MM.1S (cell line): ENCODE results near the gene NTSR1.

Experiments
- EZH2 ChIP-seq: fragments of 300-600 bp; sonication (generic); optimal IDR thresholded peaks from 2 replicates; pipeline ENCODE3; 2017; ENCODE audit warnings: low read depth, mild to moderate bottlenecking, antibody characterized with exemption, low read length, mixed read lengths
- TF ChIP-seq, protein P1 (sequence below): fragments of 300-600 bp; sonication (generic); IDR thresholded peaks from 2 replicates; pipeline ENCODE4 v1.5.1; 2016; ENCODE audit warnings: antibody characterized with exemption, low read length, mixed read lengths

DNA sequence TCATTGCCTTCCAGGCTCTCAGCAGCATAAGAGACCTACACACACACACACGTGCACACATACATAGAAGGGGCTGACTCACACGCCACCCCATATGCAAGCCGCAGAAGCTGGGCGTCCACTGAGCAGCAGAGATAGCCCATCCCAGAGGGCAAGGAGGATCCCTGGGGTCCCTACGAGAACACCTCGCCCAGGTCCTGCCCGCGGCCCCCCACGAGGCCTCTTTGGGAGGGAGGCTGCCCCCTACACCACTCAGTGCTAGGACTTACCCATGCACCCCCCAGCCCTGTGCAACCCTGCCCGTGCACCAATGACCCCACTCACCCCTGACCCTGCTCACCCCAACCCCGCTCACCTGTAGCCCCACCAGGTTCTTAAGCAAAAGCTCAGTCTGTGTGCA lies 20.6 kb upstream of the NTSR1 start:
- TF ChIP-seq, protein P1, sequence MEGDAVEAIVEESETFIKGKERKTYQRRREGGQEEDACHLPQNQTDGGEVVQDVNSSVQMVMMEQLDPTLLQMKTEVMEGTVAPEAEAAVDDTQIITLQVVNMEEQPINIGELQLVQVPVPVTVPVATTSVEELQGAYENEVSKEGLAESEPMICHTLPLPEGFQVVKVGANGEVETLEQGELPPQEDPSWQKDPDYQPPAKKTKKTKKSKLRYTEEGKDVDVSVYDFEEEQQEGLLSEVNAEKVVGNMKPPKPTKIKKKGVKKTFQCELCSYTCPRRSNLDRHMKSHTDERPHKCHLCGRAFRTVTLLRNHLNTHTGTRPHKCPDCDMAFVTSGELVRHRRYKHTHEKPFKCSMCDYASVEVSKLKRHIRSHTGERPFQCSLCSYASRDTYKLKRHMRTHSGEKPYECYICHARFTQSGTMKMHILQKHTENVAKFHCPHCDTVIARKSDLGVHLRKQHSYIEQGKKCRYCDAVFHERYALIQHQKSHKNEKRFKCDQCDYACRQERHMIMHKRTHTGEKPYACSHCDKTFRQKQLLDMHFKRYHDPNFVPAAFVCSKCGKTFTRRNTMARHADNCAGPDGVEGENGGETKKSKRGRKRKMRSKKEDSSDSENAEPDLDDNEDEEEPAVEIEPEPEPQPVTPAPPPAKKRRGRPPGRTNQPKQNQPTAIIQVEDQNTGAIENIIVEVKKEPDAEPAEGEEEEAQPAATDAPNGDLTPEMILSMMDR, result no peak
- no peak for TF ChIP-seq EZH2
